Esophagus muscularis mucosa (tissue), 4 donors: ENCODE results near the gene IQSEC3. TPM values are rescaled to one million over a fixed set of nuclear protein-coding genes. Genes with fewer than 3 reads are reported as not detected.

Experiments used
- DNase-seq: peaks from one replicate; pipeline ENCODE4 v3.0.0-alpha.2; 2017; ENCODE audit errors: extremely low spot score
- H3K27ac ChIP-seq, 4 donors: fragments of 200-600 bp; sonication (generic); replicated peaks in 1 of 4; 1 replicate in 3 of 4; 2 replicates in 1 of 4; pipeline ENCODE4 v1.5.1; 2016 to 2019; ENCODE audit warnings: mild to moderate bottlenecking in 1 of 4
- H3K27me3 ChIP-seq, 4 donors: fragments of 200-600 bp; sonication (generic); one replicate each; pipeline versions ENCODE4 v1.5.1 to v1.6.0; 2016 to 2019
- H3K36me3 ChIP-seq, 4 donors: fragments of 200-600 bp; sonication (generic); one replicate each; pipeline ENCODE4 v1.5.1; 2016 to 2019
- H3K4me1 ChIP-seq, 4 donors: fragments of 200-600 bp; sonication (generic); one replicate each; pipeline ENCODE4 v1.5.1; 2016 to 2019
- H3K4me3 ChIP-seq, 4 donors: fragments of 200-600 bp; sonication (generic); 1 replicate in 2 of 4; 2 replicates in 2 of 4; pipeline ENCODE4 v1.5.1; 2016 to 2019; ENCODE audit warnings: mild to moderate bottlenecking in 4 of 4, moderate library complexity in 1 of 4
- H3K9me3 ChIP-seq, 4 donors: fragments of 200-600 bp; sonication (generic); 1 replicate in 3 of 4; 2 replicates in 1 of 4; pipeline ENCODE4 v1.5.1; 2016 to 2019
- EP300 ChIP-seq: sonication (generic); formaldehyde crosslinking; IDR thresholded peaks from one replicate; pipeline ENCODE4 v1.6.1; 2017; ENCODE audit warnings: antibody characterized with exemption
- POLR2A ChIP-seq: fragments of 450-650 bp; IDR thresholded peaks from one replicate; pipeline ENCODE4 v1.6.1; 2017; ENCODE audit warnings: antibody characterized with exemption, moderate library complexity, mild to moderate bottlenecking, low read depth
- POLR2AphosphoS5 ChIP-seq, 2 donors: sonication (generic); formaldehyde crosslinking; IDR thresholded peaks; one replicate each; pipeline ENCODE4 v1.6.1; 2017; ENCODE audit warnings: antibody characterized with exemption in 2 of 2
- WGBS: methylation state at CpG from one replicate; pipeline ENCODE4 v1.1.5; 2018; 5-methylcytosine and 5-hydroxymethylcytosine counted together
- intact Hi-C: fragments of 100-400 bp; cut with DNase I; formaldehyde crosslinking; loops from one replicate; pipeline ENCODE4 v1.15.1; 2023
- total RNA-seq, 4 donors: library from RNA; depleted of rRNA; stranded (reverse); fragments of >200 nt; gene quantifications; one replicate each; pipeline versions ENCODE4 v1.1.0 to v1.2.1, GENCODE V29; 2016
- TF ChIP-seq, protein P1 (sequence below), 3 experiments: fragments of 200-600 bp in 2 of 3; fragments of 450-650 bp in 1 of 3; sonication (generic) in 2 of 3; IDR thresholded peaks; one replicate each; pipeline ENCODE4 v1.5.1; 2017 to 2019; ENCODE audit warnings: antibody characterized with exemption in 3 of 3, mild to moderate bottlenecking in 2 of 3, moderate library complexity in 1 of 3

Gene IQSEC3
- total RNA-seq, 4 donors from 2014 or later = 0.26 to 2.3 (median 1.4) TPM

DNA sequence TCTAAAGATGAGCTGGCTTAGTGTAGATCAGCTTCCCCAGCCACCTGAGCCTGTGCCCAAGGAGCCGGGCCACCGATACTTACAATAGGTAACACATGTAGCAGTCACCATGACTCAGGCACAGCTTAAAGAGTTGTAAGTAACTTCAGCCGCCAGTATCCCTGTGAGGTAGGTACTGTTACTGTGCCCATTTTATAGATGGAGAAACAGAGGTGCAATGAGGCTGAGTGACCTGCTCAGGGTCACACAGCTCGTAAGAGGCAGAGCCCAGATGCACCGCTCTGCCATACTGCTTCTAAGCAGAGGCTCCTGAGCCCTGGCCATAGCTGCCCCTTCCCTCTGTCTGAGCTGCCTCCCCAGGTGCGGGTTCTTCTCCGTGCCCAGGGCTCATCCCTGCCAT lies 58.5 kb downstream of the IQSEC3 start:
- no peaks in the 10 kb centered on the region for H3K9me3 ChIP-seq
- 92% methylated on average over 7 of the region's 7 CpGs for WGBS
- H3K27me3 ChIP-seq = peaks cover 0 to 45% (median 0%) of the 10 kb centered on the region in 4 donors
- intact Hi-C loops = no loop called here
- TF ChIP-seq EP300 (no peak), POLR2AphosphoS5 (IDR thresholded peaks at IDR 0.05) (no peak), POLR2A (no peak)
- TF ChIP-seq, protein P1, sequence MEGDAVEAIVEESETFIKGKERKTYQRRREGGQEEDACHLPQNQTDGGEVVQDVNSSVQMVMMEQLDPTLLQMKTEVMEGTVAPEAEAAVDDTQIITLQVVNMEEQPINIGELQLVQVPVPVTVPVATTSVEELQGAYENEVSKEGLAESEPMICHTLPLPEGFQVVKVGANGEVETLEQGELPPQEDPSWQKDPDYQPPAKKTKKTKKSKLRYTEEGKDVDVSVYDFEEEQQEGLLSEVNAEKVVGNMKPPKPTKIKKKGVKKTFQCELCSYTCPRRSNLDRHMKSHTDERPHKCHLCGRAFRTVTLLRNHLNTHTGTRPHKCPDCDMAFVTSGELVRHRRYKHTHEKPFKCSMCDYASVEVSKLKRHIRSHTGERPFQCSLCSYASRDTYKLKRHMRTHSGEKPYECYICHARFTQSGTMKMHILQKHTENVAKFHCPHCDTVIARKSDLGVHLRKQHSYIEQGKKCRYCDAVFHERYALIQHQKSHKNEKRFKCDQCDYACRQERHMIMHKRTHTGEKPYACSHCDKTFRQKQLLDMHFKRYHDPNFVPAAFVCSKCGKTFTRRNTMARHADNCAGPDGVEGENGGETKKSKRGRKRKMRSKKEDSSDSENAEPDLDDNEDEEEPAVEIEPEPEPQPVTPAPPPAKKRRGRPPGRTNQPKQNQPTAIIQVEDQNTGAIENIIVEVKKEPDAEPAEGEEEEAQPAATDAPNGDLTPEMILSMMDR (IDR thresholded peaks at IDR 0.05) = no peak
- no peaks in the 10 kb centered on the region for H3K4me1 ChIP-seq
- no peak overlapping the region for H3K27ac ChIP-seq
- no peak for DNase-seq
- no peak overlapping the region for H3K4me3 ChIP-seq
- H3K36me3 ChIP-seq = no peaks in the 10 kb centered on the region

DNA sequence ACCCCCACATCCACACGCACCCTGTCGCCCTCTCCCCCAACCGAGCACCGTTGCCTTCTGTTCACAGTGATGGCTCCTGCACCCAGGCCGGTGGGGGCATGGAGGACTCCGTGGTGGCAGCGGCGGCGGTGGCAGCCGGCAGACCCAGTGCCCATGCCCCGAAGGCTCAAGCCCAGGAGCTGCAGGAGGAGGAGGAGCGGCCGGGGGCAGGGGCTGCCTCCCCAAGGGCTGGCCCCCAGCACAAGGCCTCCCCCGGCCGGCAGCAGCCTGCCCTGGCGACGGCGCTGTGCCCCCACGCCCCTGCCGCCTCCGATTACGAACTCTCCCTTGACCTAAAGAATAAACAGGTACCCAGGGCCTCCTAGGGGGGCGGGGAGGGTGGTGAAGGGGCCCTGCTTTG lies 59.0 kb downstream of the IQSEC3 start:
- Histone ChIP-seq H3K4me3 (no peak overlapping the region), H3K36me3 (no peaks in the 10 kb centered on the region), H3K27ac (no peak overlapping the region), H3K27me3 (peaks cover 0 to 50% (median 0%) of the 10 kb centered on the region in 4 donors), H3K4me1 (no peaks in the 10 kb centered on the region), H3K9me3 (no peaks in the 10 kb centered on the region)
- intact Hi-C loops = no loop called here
- no peak for TF ChIP-seq EP300
- TF ChIP-seq, protein P1 (IDR thresholded peaks at IDR 0.05) = no peak
- no peak for TF ChIP-seq POLR2AphosphoS5 (IDR thresholded peaks at IDR 0.05)
- TF ChIP-seq POLR2A = no peak
- WGBS = 66% methylated on average over 21 of the region's 23 CpGs
- no peak for DNase-seq

GRCh38 chr12:128079-128478 lies 61.5 kb downstream of the IQSEC3 start:
- WGBS = 84% methylated on average over 5 of the region's 5 CpGs
- no peaks in the 10 kb centered on the region for H3K36me3 ChIP-seq
- H3K27ac ChIP-seq = no peak overlapping the region
- intact Hi-C loops = no loop called here
- peaks cover 0 to 62% (median 0%) of the 10 kb centered on the region in 4 donors for H3K27me3 ChIP-seq
- H3K4me3 ChIP-seq = no peak overlapping the region
- no peak for TF ChIP-seq EP300
- TF ChIP-seq, protein P1 (IDR thresholded peaks at IDR 0.05) = no peak
- TF ChIP-seq POLR2A = no peak
- no peaks in the 10 kb centered on the region for H3K9me3 ChIP-seq
- DNase-seq = no peak
- H3K4me1 ChIP-seq = no peaks in the 10 kb centered on the region

- Histone ChIP-seq H3K4me3 (no peak overlapping the region), H3K9me3 (no peaks in the 10 kb centered on the region), H3K36me3 (no peaks in the 10 kb centered on the region), H3K4me1 (no peaks in the 10 kb centered on the region), H3K27me3 (peaks cover 0 to 59% (median 0%) of the 10 kb centered on the region in 4 donors), H3K27ac (no peak overlapping the region)
- no peak for TF ChIP-seq EP300
- TF ChIP-seq, protein P1 (IDR thresholded peaks at IDR 0.05) = no peak
- no peak for TF ChIP-seq POLR2AphosphoS5 (IDR thresholded peaks at IDR 0.05)
- TF ChIP-seq POLR2A = no peak
- intact Hi-C loops = no loop called here
- 82% methylated on average over 10 of the region's 10 CpGs for WGBS
- DNase-seq = no peak
Observed at GRCh38 chr12:129001-129400, 62.4 kb downstream of the IQSEC3 start.

GRCh38 chr12:130519-130918 lies 64.0 kb downstream of the IQSEC3 start:
- Histone ChIP-seq H3K4me3 (no peak overlapping the region), H3K27ac (no peak overlapping the region)
- WGBS = 90% methylated on average over 2 of the region's 5 CpGs

More at GRCh38 chr12:130519-130918, 64.0 kb downstream of the IQSEC3 start:
- TF ChIP-seq, protein P1 (IDR thresholded peaks at IDR 0.05) = no peak
- TF ChIP-seq POLR2AphosphoS5 (IDR thresholded peaks at IDR 0.05) = no peak
- TF ChIP-seq EP300 = no peak
- no peak for TF ChIP-seq POLR2A
- no peak for DNase-seq
- intact Hi-C loops = no loop called here
- no peaks in the 10 kb centered on the region for H3K9me3 ChIP-seq
- H3K27me3 ChIP-seq = peaks cover 0 to 48% (median 0%) of the 10 kb centered on the region in 4 donors
- H3K36me3 ChIP-seq = no peaks in the 10 kb centered on the region
- H3K4me1 ChIP-seq = no peaks in the 10 kb centered on the region
